ENCODE data around the gene INTS1.

- TF ChIP-seq CTCF (IDR thresholded peaks at IDR 0.05): no peak
- TF ChIP-seq POLR2A (IDR thresholded peaks at IDR 0.05): no peak
These were observed 30.3 kb upstream of the INTS1 start for GRCh38 chr7:1534330-1535099.

Measured in heart left ventricle (tissue), 13 donors.